ENCODE results near the gene COL23A1.

COL23A1 gene

DNA sequence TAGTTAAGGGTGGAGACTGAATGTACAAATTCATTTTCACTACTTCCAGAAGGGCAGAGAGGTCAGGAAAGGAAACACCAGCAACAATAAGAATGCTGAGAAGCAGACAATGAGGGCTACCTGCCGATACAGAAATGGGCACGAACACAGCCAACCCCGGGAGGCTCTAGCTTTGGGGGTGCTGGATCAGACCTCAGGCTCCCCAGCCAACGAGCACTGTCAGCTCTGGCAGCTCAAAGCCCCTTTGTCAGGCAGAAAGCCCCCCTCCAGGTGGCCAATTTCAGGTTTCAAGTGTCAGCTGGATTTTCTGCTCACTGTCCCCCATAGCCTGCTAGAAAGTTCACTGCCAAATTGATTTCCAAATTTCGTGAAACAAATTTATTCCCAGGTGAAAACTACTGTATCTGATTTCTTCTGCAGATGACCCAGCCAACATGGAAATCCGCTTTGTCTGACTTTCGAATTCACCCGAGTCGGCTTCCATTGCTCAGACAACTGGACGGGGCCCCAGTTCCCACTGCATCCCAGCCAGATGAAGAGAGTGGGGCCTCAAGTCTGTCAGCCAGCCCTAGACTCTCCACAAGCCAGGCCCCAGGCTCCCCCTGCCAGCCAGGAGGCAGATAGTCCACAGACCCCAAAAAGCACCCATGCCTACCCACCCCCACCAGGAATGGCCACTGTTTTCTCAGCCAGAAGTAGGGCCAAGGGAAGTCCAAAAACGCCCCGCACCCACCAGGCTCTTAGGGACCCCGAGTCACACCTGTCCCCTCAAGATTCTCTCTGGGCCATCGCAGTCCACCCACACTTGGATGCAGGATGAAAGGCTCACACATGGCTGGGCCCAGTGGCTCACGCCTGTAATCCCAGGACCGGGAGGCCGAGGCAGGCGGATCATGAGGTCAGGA lies 261.1 kb downstream of the COL23A1 start:
- no peak overlapping the region for H3K4me3 ChIP-seq
- DNase-seq (ENCODE audit: low spot score) = no peak
- TF ChIP-seq, protein P1, sequence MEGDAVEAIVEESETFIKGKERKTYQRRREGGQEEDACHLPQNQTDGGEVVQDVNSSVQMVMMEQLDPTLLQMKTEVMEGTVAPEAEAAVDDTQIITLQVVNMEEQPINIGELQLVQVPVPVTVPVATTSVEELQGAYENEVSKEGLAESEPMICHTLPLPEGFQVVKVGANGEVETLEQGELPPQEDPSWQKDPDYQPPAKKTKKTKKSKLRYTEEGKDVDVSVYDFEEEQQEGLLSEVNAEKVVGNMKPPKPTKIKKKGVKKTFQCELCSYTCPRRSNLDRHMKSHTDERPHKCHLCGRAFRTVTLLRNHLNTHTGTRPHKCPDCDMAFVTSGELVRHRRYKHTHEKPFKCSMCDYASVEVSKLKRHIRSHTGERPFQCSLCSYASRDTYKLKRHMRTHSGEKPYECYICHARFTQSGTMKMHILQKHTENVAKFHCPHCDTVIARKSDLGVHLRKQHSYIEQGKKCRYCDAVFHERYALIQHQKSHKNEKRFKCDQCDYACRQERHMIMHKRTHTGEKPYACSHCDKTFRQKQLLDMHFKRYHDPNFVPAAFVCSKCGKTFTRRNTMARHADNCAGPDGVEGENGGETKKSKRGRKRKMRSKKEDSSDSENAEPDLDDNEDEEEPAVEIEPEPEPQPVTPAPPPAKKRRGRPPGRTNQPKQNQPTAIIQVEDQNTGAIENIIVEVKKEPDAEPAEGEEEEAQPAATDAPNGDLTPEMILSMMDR (IDR thresholded peaks at IDR 0.05) = no peak
- H3K27ac ChIP-seq = no peak overlapping the region

DNA sequence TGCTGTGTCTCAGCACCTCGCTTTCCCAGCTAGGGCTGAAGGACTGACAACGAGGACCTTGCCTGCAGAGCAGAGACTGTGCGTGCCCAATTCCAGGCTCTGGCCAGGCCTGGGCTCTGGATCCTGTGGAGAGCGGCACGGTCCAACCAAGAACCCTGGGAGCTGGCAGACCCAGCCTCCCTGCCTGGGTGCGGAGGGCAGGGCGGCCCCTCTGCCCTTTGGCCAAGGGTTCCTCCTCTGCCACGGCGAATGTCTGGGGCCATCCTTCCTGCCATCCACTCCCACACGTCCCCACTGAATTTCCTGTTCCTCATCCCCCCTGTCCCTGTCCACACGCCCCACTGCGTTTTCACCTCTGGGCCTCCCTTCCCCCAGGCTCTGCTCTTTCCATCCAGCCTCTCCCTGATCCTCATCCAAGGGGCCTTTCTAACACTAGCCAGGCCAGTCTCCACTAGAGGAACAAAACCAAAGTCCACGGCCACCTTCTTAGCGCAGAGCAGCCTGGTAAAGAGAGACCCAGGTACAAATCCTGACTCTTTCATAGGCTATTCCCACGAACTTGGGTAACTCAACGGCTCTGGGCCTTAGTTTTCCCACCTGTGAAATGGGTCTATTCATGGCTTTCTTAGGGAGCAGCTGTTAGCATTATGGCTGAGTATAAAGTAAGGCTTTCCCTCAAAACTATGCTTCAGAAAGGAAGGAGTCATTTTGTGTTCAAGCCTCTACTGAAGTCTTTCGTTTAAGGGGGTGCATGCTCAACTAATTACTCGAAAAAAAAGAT lies 262.1 kb downstream of the COL23A1 start:
- H3K27ac ChIP-seq = no peak overlapping the region
- TF ChIP-seq, protein P1 (IDR thresholded peaks at IDR 0.05) = no peak
- no peak for DNase-seq (ENCODE audit: low spot score)
- no peak overlapping the region for H3K4me3 ChIP-seq

DNA sequence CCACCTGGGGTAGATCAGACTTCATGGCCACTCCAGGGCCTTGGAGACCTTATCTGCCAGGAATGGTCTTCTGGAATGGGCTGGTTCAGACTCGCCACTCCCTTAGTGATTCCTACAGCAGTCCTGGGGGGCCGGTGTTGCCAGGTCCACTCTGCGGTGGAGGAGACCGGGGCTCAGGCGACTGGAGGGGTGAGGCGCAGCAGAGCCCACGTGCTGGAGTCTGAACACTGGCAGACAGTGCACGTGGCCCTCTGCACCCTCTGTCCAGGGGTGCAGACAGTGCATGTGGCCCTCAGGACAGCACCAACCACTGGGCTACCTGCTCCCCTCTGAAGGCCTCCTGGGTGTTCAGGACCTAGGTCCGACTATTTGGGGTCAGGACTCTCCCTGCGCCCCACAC lies 262.7 kb downstream of the COL23A1 start:
- Histone ChIP-seq H3K27ac (no peak overlapping the region), H3K4me3 (no peak overlapping the region)
- no peak for DNase-seq (ENCODE audit: low spot score)
- TF ChIP-seq, protein P1 (IDR thresholded peaks at IDR 0.05) = no peak

DNA sequence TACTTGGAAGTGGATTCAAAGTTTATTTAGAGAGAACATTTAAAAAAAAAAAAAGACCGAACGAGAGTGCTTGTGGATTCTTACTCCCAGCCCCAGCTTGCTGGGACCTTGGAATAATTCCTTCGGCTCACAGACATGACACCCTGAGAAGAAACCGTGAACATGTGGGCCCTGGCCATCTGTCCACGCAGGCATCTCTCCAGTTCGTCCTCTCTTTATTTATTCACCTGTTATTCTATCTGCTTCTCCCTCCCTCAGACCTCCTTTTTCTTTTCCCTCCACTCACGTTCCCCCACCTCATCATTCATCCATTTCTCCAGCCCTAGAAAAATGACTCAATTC lies 263.8 kb downstream of the COL23A1 start:
- TF ChIP-seq, protein P1 (IDR thresholded peaks at IDR 0.05) = no peak
- Histone ChIP-seq H3K4me3 (no peak overlapping the region), H3K27ac (no peak overlapping the region)
- no peak for DNase-seq (ENCODE audit: low spot score)

DNA sequence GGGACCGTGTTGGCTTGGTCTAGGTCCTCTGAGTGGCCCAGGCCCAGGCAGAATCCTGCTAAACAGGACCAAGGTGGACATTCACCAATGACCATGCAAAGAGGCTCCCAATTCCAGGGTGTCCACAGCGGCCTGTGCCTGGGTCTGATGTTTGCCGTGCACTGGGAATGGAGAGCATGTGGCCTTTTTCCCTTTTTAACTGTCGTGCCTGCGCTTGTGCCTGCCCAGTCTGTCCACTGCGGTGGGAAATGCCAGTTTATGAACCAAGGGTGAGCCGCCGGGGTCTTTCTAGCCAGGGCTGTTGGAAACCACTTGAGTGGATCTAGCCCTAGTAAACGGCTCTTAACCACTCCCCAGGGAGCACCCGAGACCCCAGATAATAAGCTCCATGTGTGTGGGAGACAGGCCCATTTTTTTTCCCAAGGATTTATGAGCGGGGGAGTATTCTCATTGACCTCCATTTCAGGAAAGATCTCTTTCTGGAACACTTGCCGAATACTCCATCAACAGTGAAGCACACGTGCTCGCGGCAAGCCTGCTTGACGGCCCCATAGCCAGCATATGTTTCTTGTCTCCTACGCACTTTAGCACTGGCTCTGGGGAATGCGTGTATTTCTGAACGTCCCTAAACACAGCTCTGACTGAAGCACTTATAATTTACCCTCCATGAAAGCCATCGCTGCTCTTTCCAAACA lies 264.4 kb downstream of the COL23A1 start:
- TF ChIP-seq, protein P1 (IDR thresholded peaks at IDR 0.05) = no peak
- DNase-seq (ENCODE audit: low spot score) = no peak
- Histone ChIP-seq H3K4me3 (no peak overlapping the region), H3K27ac (no peak overlapping the region)

DNA sequence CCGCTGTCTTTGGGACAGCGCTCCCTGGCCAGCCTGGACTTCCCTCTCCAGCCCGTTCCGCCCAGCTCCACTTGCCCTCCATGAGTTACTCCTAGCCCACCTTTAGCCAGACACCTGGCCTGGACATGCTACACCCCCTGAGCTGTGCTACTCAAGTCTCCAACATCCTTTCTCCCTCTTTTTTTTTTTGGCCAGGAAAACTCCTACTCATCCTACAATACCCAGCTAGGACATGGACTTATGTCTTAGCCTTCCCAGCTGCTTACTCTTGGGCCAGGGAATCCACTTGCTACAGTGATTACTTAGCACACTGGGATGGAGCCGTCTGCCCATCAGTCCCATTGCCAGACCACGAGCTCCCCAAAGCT lies 264.9 kb downstream of the COL23A1 start:
- TF ChIP-seq, protein P1 (IDR thresholded peaks at IDR 0.05) = no peak
- no peak for DNase-seq (ENCODE audit: low spot score)
- H3K4me3 ChIP-seq = no peak overlapping the region
- H3K27ac ChIP-seq = no peak overlapping the region
